Loucy (cell line): ENCODE measurements around the gene RPRD1A.
"Not testable (repeated sequence)": the region's sequence is repeated elsewhere in the genome, so short reads cannot be mapped to it uniquely, and the experiment has no call there.

Experiments used
- H2AFZ ChIP-seq: fragments of 200-600 bp; sonication (generic); 2 replicates; pipeline ENCODE4 v1.6.0; 2016; ENCODE audit warnings: antibody characterized with exemption, mild to moderate bottlenecking, low read length, moderate library complexity
- H3F3A ChIP-seq: fragments of 200-600 bp; 2 replicates; pipeline ENCODE4 v1.6.0; 2016; ENCODE audit warnings: antibody characterized with exemption, low read depth, mild to moderate bottlenecking
- H3K27me3 ChIP-seq: fragments of 200-600 bp; sonication (generic); 2 replicates; pipeline ENCODE4 v1.6.1; 2014; ENCODE audit warnings: low read length, mild to moderate bottlenecking; ENCODE audit not compliant: insufficient read depth, poor library complexity, severe bottlenecking
- H3K36me3 ChIP-seq: fragments of 200-600 bp; sonication (generic); 2 replicates; pipeline ENCODE4 v1.6.1; 2016; ENCODE audit warnings: low read length; ENCODE audit not compliant: insufficient read depth
- H3K4me1 ChIP-seq: fragments of 200-600 bp; sonication (generic); 2 replicates; pipeline ENCODE4 v1.5.1; 2014; ENCODE audit warnings: low read length, mild to moderate bottlenecking; ENCODE audit not compliant: insufficient read depth, poor library complexity, severe bottlenecking
- H3K4me2 ChIP-seq: fragments of 200-600 bp; sonication (generic); 2 replicates; pipeline ENCODE4 v1.6.0; 2014; ENCODE audit warnings: antibody characterized with exemption, low read length, low read depth, mild to moderate bottlenecking; ENCODE audit not compliant: poor library complexity, severe bottlenecking
- H3K4me3 ChIP-seq: fragments of 200-600 bp; sonication (generic); 2 replicates; pipeline ENCODE4 v1.5.1; 2014; ENCODE audit warnings: low read length, mild to moderate bottlenecking, mixed read lengths; ENCODE audit not compliant: poor library complexity, severe bottlenecking
- H3K79me2 ChIP-seq: fragments of 200-600 bp; sonication (generic); 2 replicates; pipeline ENCODE4 v1.6.1; 2014; ENCODE audit warnings: low read length; ENCODE audit not compliant: insufficient read depth
- H3K9ac ChIP-seq: fragments of 200-600 bp; sonication (generic); 2 replicates; pipeline ENCODE4 v1.6.0; 2014; ENCODE audit warnings: mild to moderate bottlenecking, low read depth, low read length, moderate library complexity; ENCODE audit not compliant: poor library complexity, severe bottlenecking
- H3K9me2 ChIP-seq: fragments of 200-600 bp; sonication (generic); replicated peaks from 2 replicates; pipeline ENCODE4 v1.6.1; 2016; ENCODE audit warnings: low read depth, low read length, mixed read lengths
- H3K9me3 ChIP-seq: fragments of 200-600 bp; sonication (generic); 2 replicates; pipeline ENCODE4 v1.6.1; 2014; ENCODE audit warnings: mild to moderate bottlenecking, antibody characterized with exemption, low read length, low read depth; ENCODE audit not compliant: insufficient read depth
- H4K20me1 ChIP-seq: fragments of 200-600 bp; sonication (generic); 2 replicates; pipeline ENCODE4 v1.6.0; 2014; ENCODE audit warnings: antibody characterized with exemption, low read length, mild to moderate bottlenecking; ENCODE audit not compliant: insufficient read depth, poor library complexity, severe bottlenecking
- EZH2phosphoT487 ChIP-seq: fragments of 200-600 bp; IDR thresholded peaks from 2 replicates; pipeline ENCODE4 v1.6.1; 2018; ENCODE audit warnings: antibody characterized with exemption, mild to moderate bottlenecking, moderate library complexity, borderline replicate concordance
- TF ChIP-seq, protein P1 (sequence below): fragments of 200-600 bp; sonication (generic); conservative IDR thresholded peaks from 2 replicates; pipeline ENCODE4 v1.5.1; 2014; ENCODE audit warnings: mild to moderate bottlenecking, antibody characterized with exemption, low read length

Gene RPRD1A

GRCh38 chr18:36066686-36067054, 689 bp downstream of the RPRD1A start:
- H3K4me2 ChIP-seq, result peak overlapping the region; percentile 85
- no peaks in the 10 kb centered on the region for H3K9me2 ChIP-seq
- no peaks in the 10 kb centered on the region for H3F3A ChIP-seq
- H4K20me1 ChIP-seq, result peaks cover 42% of the 10 kb centered on the region
- no peak for TF ChIP-seq EZH2phosphoT487
- TF ChIP-seq, protein P1, sequence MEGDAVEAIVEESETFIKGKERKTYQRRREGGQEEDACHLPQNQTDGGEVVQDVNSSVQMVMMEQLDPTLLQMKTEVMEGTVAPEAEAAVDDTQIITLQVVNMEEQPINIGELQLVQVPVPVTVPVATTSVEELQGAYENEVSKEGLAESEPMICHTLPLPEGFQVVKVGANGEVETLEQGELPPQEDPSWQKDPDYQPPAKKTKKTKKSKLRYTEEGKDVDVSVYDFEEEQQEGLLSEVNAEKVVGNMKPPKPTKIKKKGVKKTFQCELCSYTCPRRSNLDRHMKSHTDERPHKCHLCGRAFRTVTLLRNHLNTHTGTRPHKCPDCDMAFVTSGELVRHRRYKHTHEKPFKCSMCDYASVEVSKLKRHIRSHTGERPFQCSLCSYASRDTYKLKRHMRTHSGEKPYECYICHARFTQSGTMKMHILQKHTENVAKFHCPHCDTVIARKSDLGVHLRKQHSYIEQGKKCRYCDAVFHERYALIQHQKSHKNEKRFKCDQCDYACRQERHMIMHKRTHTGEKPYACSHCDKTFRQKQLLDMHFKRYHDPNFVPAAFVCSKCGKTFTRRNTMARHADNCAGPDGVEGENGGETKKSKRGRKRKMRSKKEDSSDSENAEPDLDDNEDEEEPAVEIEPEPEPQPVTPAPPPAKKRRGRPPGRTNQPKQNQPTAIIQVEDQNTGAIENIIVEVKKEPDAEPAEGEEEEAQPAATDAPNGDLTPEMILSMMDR, result no peak
- H3K27me3 ChIP-seq, result peaks cover 25% of the 10 kb centered on the region
- H3K9me3 ChIP-seq, result no peaks in the 10 kb centered on the region
- no peaks in the 10 kb centered on the region for H3K36me3 ChIP-seq
- peaks cover 31% of the 10 kb centered on the region for H3K4me1 ChIP-seq
- H3K79me2 ChIP-seq, result peaks cover 57% of the 10 kb centered on the region
- H3K4me3 ChIP-seq, result peak overlapping the region; percentile 99
- H3K9ac ChIP-seq, result peak overlapping the region; percentile 95
- peak overlapping the region; percentile 96 for H2AFZ ChIP-seq

GRCh38 chr18:36066001-36066400, 1.4 kb downstream of the RPRD1A start:
- peaks cover 48% of the 10 kb centered on the region for H4K20me1 ChIP-seq
- H3F3A ChIP-seq, result no peaks in the 10 kb centered on the region
- H3K27me3 ChIP-seq, result peaks cover 25% of the 10 kb centered on the region
- H3K4me3 ChIP-seq, result peak overlapping the region; percentile 99
- H3K79me2 ChIP-seq, result peaks cover 63% of the 10 kb centered on the region
- H3K9me2 ChIP-seq, result no peaks in the 10 kb centered on the region
- H3K4me1 ChIP-seq, result peaks cover 37% of the 10 kb centered on the region
- peak overlapping the region; percentile 95 for H3K9ac ChIP-seq
- H2AFZ ChIP-seq, result no peak overlapping the region
- peak overlapping the region; percentile 85 for H3K4me2 ChIP-seq
- H3K9me3 ChIP-seq, result no peaks in the 10 kb centered on the region
- TF ChIP-seq EZH2phosphoT487, result no peak
- TF ChIP-seq, protein P1, result no peak
- no peaks in the 10 kb centered on the region for H3K36me3 ChIP-seq

DNA sequence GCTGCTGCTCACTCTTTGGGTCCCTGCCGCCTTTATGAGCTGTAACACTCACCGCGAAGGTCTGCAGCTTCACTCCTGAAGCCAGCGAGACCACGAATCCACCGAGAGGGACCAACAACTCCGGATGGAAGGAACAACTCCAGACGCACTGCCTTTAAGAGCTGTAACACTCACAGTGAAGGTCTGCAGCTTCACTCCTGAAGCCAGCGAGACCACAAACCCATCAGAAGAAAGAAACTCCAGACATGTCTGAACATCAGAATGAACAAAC, 2.6 kb downstream of the RPRD1A start:
- H3K36me3 ChIP-seq, H3K9me3 ChIP-seq, H2AFZ ChIP-seq, H3F3A ChIP-seq, H3K9me2 ChIP-seq: not testable (repeated sequence)
- H4K20me1 ChIP-seq, result peaks cover 58% of the 10 kb centered on the region
- peaks cover 12% of the 10 kb centered on the region for H3K27me3 ChIP-seq
- peaks cover 44% of the 10 kb centered on the region for H3K4me1 ChIP-seq
- peak overlapping the region; percentile 99 for H3K4me3 ChIP-seq
- peak overlapping the region; percentile 85 for H3K4me2 ChIP-seq
- H3K79me2 ChIP-seq, result peaks cover 76% of the 10 kb centered on the region
- H3K9ac ChIP-seq, result peak overlapping the region; percentile 95

DNA sequence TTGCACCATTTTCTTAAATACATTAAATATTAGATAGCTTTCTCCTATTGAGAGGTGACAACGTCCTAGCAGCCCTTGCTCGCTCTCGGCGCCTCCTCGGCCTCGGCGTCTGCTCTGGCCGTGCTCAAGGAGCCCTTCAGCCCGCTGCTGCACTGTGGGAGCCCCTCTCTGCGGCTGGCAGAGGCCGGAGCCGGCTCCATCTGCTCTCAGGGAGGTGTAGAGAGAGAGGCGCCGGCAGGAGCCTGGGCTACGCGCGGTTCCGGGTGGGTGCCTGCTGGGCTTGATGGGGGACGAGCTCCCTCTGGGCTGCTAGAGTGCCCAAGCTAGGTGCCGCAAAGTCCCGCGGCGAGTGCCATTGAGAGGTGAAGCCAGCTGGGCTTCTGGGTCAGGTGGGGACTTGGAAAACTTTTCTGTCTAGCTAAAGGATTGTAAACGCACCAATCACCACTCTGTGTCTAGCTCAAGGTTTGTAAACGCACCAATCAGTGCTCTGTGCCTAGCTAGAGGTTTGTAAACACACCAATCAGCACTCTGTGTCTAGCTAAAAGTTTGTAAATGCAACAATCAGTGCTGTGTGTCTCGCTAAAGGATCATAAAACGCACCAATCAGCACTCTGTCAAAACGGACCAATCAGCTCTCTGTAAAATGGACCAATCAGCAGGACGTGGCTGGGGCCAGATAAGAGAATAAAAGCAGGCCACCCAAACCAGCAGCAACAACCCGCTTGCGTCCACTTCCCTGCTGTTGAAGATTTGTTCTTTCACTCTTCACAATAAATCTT, 3.1 kb downstream of the RPRD1A start:
- Histone ChIP-seq H3K27me3 (peaks cover 9% of the 10 kb centered on the region), H2AFZ (no peak overlapping the region), H3K9me3 (no peaks in the 10 kb centered on the region), H3F3A (no peaks in the 10 kb centered on the region), H4K20me1 (peaks cover 59% of the 10 kb centered on the region), H3K9ac (peak overlapping the region; percentile 95), H3K4me3 (peak overlapping the region; percentile 99), H3K36me3 (no peaks in the 10 kb centered on the region), H3K4me1 (peaks cover 44% of the 10 kb centered on the region), H3K9me2 (no peaks in the 10 kb centered on the region), H3K79me2 (peaks cover 81% of the 10 kb centered on the region), H3K4me2 (peak overlapping the region; percentile 85)
- no peak for TF ChIP-seq EZH2phosphoT487
- TF ChIP-seq, protein P1, result no peak
